Measurements from ENCODE around the gene PRR15L. TPM values are rescaled to one million over a fixed set of nuclear protein-coding genes. Genes with fewer than 3 reads are reported as not detected.

PRR15L gene
- total RNA-seq, 1 experiment from 2014 or later: 0.18 TPM

GRCh38 chr17:47966079-47966519, 8.4 kb upstream of the PRR15L start:
- TF ChIP-seq POLR2AphosphoS5 (IDR thresholded peaks at IDR 0.05; ENCODE audit: low read depth, low read length) (no peak), CTCF (IDR thresholded peaks at IDR 0.05) (no peak), TCF7L2 (IDR thresholded peaks at IDR 0.05; ENCODE audit: low read depth, low read length) (no peak), REST (IDR thresholded peaks at IDR 0.05; ENCODE audit: insufficient read depth in 1 of 2, low read depth in 2 of 2, low read length in 1 of 2) (no peak), SIN3A (IDR thresholded peaks at IDR 0.05; ENCODE audit: borderline replicate concordance, insufficient read depth, low read depth, low read length) (no peak)
- in situ Hi-C loops (cut with HindIII; ENCODE audit: low pct_unique_long_range_greater_than_20kb, low sequenced_read_pairs) (no loop called here), intact Hi-C loops (cut with micrococcal nuclease; ENCODE audit: unreplicated experiment) (no loop called here)
- no TSS peak for BruUV-seq (replicated peaks)
- DNase-seq (ENCODE audit: low read depth, low spot score): no peak
- CTCF ChIA-PET: interaction anchor here (0.6 kb wide), 1 partner anchor 98 kb away, joined by 5 read pairs; no protein-coding TSS in a partner anchor
- Histone ChIP-seq H3K27me3 (ENCODE audit: control insufficient read depth, insufficient read depth, low read length) (no peaks in the 10 kb centered on the region), H3K4me1 (ENCODE audit: control insufficient read depth, insufficient read depth, low read length) (peaks cover 12% of the 10 kb centered on the region), H3K36me3 (ENCODE audit: control insufficient read depth, insufficient read depth, low read length) (no peaks in the 10 kb centered on the region), H3K4me3 (ENCODE audit: low read depth in 2 of 2, low read length in 2 of 2) (no peak overlapping the region), H3K27ac (ENCODE audit: low read length) (no peak overlapping the region), H3K9me3 (ENCODE audit: control insufficient read depth, insufficient read depth, low read depth, low read length) (no peaks in the 10 kb centered on the region)
- no peak for ATAC-seq
- POLR2A ChIA-PET: no interaction called here

- no peak for ATAC-seq
- no peaks in the 10 kb centered on the region for H3K27me3 ChIP-seq (ENCODE audit: control insufficient read depth, insufficient read depth, low read length)
- no peak for TF ChIP-seq CTCF (IDR thresholded peaks at IDR 0.05)
- TF ChIP-seq SIN3A (IDR thresholded peaks at IDR 0.05; ENCODE audit: borderline replicate concordance, insufficient read depth, low read depth, low read length): no peak
- no peak for TF ChIP-seq REST (IDR thresholded peaks at IDR 0.05; ENCODE audit: insufficient read depth in 1 of 2, low read depth in 2 of 2, low read length in 1 of 2)
- no peak for TF ChIP-seq POLR2AphosphoS5 (IDR thresholded peaks at IDR 0.05; ENCODE audit: low read depth, low read length)
- no peak for TF ChIP-seq TCF7L2 (IDR thresholded peaks at IDR 0.05; ENCODE audit: low read depth, low read length)
- in situ Hi-C loops (cut with HindIII; ENCODE audit: low pct_unique_long_range_greater_than_20kb, low sequenced_read_pairs) (no loop called here), intact Hi-C loops (cut with micrococcal nuclease; ENCODE audit: unreplicated experiment) (no loop called here)
- no peak overlapping the region for H3K27ac ChIP-seq (ENCODE audit: low read length)
- no peaks in the 10 kb centered on the region for H3K36me3 ChIP-seq (ENCODE audit: control insufficient read depth, insufficient read depth, low read length)
- H3K4me3 ChIP-seq (ENCODE audit: low read depth in 2 of 2, low read length in 2 of 2): no peak overlapping the region
- ChIA-PET POLR2A (interaction anchor here (0.5 kb wide), 1 partner anchor 43 kb away, joined by 3 read pairs; no protein-coding TSS in a partner anchor), CTCF (no interaction called here)
- no peaks in the 10 kb centered on the region for H3K9me3 ChIP-seq (ENCODE audit: control insufficient read depth, insufficient read depth, low read depth, low read length)
- no TSS peak for BruUV-seq (replicated peaks)
- no peak for DNase-seq (ENCODE audit: low read depth, low spot score)
- H3K4me1 ChIP-seq (ENCODE audit: control insufficient read depth, insufficient read depth, low read length): peaks cover 7% of the 10 kb centered on the region
Measured at GRCh38 chr17:47964856-47965255, 7.2 kb upstream of the PRR15L start.

Measured in Panc1 (cell line).